T-helper 2 cell treated with Interferon-gamma antibody and Interleukin-4, amounts not matched to agents 5 μg/mL and 100 μg/mL, for 36 hours (primary cell): ENCODE measurements around the gene EPYC.

ENCODE experiments used
- DNase-seq: peaks from one replicate; pipeline ENCODE4 v3.0.0; 2021; ENCODE audit warnings: low spot score
- H3K27ac Mint-ChIP-seq: one replicate; pipeline ENCODE4 v1.8.0; 2021; ENCODE audit warnings: mild to moderate bottlenecking, mixed read lengths
- H3K27me3 Mint-ChIP-seq: one replicate; pipeline ENCODE4 v1.8.0; 2021; ENCODE audit warnings: low read depth, mixed read lengths
- H3K36me3 Mint-ChIP-seq: one replicate; pipeline ENCODE4 v1.8.0; 2021; ENCODE audit warnings: low read depth, mixed read lengths
- H3K4me1 Mint-ChIP-seq: one replicate; pipeline ENCODE4 v1.8.0; 2021; ENCODE audit warnings: low read depth, mixed read lengths
- H3K4me3 Mint-ChIP-seq: one replicate; pipeline ENCODE4 v1.8.0; 2022; ENCODE audit warnings: mild to moderate bottlenecking, moderate library complexity, mixed read lengths
- H3K9me3 Mint-ChIP-seq: one replicate; pipeline ENCODE4 v1.8.0; 2021; ENCODE audit warnings: mixed read lengths

EPYC gene

DNA sequence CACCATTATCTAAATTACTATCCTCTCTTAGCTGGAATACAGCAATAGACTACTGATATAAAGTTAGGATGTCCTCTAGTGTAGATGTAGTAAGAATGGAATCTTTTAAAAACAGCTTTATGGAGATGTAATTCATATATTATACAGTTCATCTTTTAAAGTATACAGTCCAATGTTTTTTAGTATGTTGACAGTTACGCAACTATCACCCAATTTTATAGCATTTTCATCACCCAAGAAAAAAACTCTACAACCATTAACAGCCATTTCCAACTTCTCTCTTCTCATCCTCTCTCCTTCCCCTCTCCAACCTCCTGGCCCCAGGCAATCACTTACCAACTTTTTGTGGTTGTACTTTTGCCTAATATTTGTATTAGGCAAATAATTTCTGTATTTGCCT, 22.6 kb downstream of the EPYC start:
- Mint-ChIP-seq H3K27me3 (no peaks in the 10 kb centered on the region), H3K27ac (no peak overlapping the region), H3K36me3 (no peaks in the 10 kb centered on the region), H3K9me3 (no peaks in the 10 kb centered on the region), H3K4me3 (no peak overlapping the region), H3K4me1 (no peaks in the 10 kb centered on the region)
- no peak for DNase-seq

DNA sequence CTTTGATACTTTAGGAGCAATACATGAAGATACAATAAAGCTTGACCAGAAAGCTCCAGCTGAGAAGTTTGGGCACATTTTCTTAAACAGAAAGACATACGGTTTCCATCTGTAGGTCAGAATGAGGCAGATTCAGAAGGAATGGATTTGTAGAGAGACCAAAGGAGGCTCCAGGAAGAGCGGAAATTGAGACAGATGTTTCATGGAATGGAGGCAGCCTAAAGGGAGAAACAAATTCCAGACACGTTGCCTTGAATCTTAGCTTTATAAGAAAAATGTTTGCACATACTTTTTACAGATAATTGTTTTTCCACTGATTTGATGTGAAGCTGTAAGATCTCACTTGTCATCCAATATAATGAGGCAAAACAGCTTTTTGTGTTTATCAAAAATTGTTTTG, 24.8 kb downstream of the EPYC start:
- Mint-ChIP-seq H3K4me1 (no peaks in the 10 kb centered on the region), H3K36me3 (no peaks in the 10 kb centered on the region), H3K9me3 (no peaks in the 10 kb centered on the region), H3K4me3 (no peak overlapping the region), H3K27ac (no peak overlapping the region), H3K27me3 (no peaks in the 10 kb centered on the region)
- DNase-seq = no peak

DNA sequence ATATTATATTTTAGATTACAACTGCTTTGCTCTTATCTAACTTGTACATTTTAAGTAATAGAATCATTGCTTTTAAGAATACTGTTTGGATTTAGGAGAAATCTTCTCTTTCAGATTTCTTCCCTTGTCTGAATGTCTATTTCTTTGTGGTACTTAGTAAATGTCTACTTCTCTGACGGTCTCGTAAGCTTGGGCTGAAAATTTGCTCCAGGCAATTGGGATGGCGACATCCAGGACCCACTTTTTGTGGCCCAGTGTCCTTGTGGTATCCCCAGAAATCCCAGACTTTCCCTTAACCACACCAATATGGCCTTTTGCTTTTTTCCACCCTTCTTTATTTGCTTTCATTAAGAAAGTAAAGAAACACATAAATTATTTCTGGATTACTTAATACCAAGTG, 25.8 kb downstream of the EPYC start:
- H3K4me3 Mint-ChIP-seq = no peak overlapping the region
- DNase-seq = no peak
- no peaks in the 10 kb centered on the region for H3K9me3 Mint-ChIP-seq
- H3K27ac Mint-ChIP-seq = no peak overlapping the region
- H3K27me3 Mint-ChIP-seq = no peaks in the 10 kb centered on the region
- no peaks in the 10 kb centered on the region for H3K4me1 Mint-ChIP-seq
- no peaks in the 10 kb centered on the region for H3K36me3 Mint-ChIP-seq

DNA sequence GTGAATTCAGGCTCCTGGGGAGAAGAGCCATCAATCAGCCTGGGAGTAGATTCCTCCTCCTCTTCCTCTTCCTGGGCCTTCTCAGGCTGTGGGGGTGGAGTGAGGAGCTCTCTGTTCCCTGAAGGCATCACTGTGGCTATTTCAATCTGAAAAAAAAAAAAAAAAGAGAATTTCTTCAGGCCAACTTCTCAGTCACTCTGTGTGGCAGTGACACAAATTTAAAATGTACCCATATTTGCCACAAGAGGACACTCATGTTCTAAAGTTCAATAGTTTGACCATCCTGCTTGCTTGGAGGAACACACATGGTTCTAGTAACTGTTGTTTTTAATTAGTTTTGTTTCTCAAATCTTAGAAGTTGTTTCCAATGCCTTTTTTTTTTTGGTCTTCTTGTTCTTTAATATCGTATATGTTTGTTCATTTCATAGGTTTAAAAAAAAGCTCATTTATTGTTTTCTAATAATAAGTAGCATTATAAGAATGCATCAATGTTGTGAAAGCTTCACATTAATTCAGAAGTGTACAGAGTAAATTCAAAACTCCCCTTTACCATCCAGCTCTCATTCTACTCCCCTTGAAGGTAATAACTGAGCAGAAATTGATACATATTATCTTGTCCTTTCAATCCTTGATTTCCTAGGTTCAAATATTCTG, 26.5 kb downstream of the EPYC start:
- no peaks in the 10 kb centered on the region for H3K36me3 Mint-ChIP-seq
- no peak overlapping the region for H3K4me3 Mint-ChIP-seq
- no peaks in the 10 kb centered on the region for H3K4me1 Mint-ChIP-seq
- DNase-seq = no peak
- H3K27me3 Mint-ChIP-seq = no peaks in the 10 kb centered on the region
- H3K9me3 Mint-ChIP-seq = no peaks in the 10 kb centered on the region
- no peak overlapping the region for H3K27ac Mint-ChIP-seq

DNA sequence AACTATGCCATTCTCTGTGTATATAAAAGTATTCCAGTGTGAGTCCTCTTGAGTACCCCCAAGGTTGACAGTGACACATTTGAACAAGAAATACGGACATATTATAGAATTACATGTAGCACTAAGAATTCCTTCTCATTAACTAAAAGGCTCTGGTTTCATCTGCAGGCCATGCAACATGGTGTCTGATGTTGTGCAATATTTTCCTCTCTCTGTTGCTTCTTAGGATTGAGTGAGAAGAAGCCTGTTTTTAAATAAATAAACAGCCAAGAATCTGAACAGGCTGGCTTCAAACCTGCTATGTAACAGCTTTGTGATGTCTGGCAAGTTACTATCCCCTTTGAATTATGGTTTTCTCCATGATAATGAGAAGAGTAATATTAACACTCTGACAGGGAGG, 27.5 kb downstream of the EPYC start:
- no peaks in the 10 kb centered on the region for H3K27me3 Mint-ChIP-seq
- no peaks in the 10 kb centered on the region for H3K9me3 Mint-ChIP-seq
- DNase-seq = no peak
- H3K27ac Mint-ChIP-seq = no peak overlapping the region
- H3K36me3 Mint-ChIP-seq = no peaks in the 10 kb centered on the region
- no peak overlapping the region for H3K4me3 Mint-ChIP-seq
- no peaks in the 10 kb centered on the region for H3K4me1 Mint-ChIP-seq

DNA sequence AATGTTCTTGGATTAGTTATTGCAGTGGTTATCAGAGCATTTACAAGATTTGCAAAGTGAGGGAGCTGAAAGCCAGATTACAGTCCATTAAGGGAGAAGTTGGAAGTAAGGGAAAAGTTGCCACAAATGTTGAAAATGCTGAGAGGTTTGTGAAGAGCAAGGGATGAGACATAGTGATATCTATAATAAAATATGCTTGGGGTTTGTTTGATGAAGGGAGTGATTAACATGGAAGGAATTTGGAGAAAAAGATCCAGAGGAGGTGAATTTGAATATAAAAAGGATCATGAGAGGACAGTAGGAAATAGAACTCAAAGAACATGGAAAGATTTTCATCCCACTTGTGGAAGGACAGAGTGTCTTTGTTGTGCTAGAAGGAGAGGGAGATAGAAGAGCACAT, 30.5 kb downstream of the EPYC start:
- Mint-ChIP-seq H3K4me1 (no peaks in the 10 kb centered on the region), H3K36me3 (no peaks in the 10 kb centered on the region), H3K27me3 (no peaks in the 10 kb centered on the region), H3K4me3 (no peak overlapping the region), H3K9me3 (no peaks in the 10 kb centered on the region), H3K27ac (no peak overlapping the region)
- no peak for DNase-seq

DNA sequence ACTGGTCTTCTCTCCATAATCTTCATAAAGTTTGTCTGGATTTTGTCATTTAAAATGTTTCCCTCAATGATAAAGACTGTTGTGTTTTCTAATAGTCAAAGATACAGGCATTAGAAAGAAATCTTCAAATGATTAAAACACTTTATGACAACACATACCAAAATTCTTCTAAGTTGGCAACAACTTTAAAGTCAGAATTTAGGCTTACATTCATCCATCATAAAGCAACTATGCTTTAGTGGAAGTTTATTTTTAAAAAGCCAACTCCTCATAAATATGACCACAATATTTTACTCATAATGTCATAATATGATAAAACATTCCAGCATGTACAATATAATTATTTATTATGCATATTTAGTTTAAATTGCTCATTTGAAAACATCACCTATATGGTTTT, 32.5 kb downstream of the EPYC start:
- H3K36me3 Mint-ChIP-seq = no peaks in the 10 kb centered on the region
- H3K4me3 Mint-ChIP-seq = no peak overlapping the region
- no peaks in the 10 kb centered on the region for H3K27me3 Mint-ChIP-seq
- no peak overlapping the region for H3K27ac Mint-ChIP-seq
- no peaks in the 10 kb centered on the region for H3K4me1 Mint-ChIP-seq
- no peak for DNase-seq
- no peaks in the 10 kb centered on the region for H3K9me3 Mint-ChIP-seq

DNA sequence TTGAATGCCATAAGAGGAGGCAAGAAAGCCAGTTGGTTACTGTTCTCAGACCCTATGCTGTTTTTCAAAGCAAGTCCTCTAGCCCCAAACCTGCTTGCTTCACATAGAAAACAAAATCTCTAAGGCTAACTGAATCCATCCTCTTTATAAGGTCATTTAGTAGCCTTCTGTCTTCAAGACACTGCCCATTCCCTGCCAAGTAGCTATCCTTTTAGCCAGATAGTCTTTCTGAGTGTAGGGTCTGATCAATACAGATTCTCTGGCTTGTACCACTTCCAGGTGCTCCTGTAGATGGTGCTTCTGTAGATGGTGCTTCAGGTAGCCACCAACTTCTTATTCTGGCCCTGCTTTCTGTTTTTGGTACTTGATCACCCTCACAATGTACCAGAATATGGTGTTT, 33.9 kb downstream of the EPYC start:
- Mint-ChIP-seq H3K9me3 (no peaks in the 10 kb centered on the region), H3K4me1 (no peaks in the 10 kb centered on the region), H3K27ac (no peak overlapping the region), H3K36me3 (no peaks in the 10 kb centered on the region), H3K27me3 (peaks cover 2% of the 10 kb centered on the region), H3K4me3 (no peak overlapping the region)
- DNase-seq = no peak

DNA sequence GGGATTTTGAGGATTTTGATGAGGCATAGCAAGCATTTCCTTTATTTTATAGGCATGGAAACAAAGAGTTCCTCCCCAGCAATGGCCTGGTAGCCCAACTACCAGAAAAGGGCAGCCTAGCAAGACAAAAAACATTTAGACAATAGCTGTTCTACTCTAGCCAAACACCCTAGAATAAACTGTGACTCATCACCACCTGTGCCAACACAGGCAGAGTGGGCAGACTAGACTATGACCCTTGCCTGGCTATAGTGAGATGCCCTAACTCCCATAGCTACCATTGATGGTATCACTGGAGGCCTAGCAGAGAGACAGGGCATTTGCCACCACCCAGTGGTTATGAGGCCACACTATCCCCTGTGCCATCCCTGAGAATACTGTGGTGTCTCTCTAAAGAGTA, 34.3 kb downstream of the EPYC start:
- no peak for DNase-seq
- Mint-ChIP-seq H3K27me3 (peaks cover 2% of the 10 kb centered on the region), H3K27ac (no peak overlapping the region), H3K9me3 (no peaks in the 10 kb centered on the region), H3K4me3 (no peak overlapping the region), H3K36me3 (no peaks in the 10 kb centered on the region), H3K4me1 (no peaks in the 10 kb centered on the region)

DNA sequence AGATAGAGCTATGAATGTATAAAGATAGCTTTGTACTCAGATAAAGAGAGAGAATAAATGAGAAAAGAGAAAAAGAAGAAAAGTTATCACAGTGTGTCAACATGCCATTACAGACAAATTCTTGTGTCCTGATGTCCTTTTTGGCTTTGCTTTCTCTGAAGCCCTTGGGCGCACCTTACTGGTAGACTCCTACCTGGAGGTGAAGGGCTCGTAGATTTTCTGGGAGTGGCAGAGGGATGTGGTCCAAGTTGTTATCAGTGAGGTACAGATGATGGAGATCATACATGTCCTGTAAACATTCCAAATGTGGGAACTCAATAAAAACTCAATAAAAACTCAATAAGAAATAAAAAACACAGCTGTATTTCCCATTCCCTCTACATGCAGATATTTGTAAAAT, 34.9 kb downstream of the EPYC start:
- H3K9me3 Mint-ChIP-seq = no peaks in the 10 kb centered on the region
- peaks cover 2% of the 10 kb centered on the region for H3K27me3 Mint-ChIP-seq
- H3K4me1 Mint-ChIP-seq = no peaks in the 10 kb centered on the region
- DNase-seq = no peak
- no peak overlapping the region for H3K27ac Mint-ChIP-seq
- H3K36me3 Mint-ChIP-seq = no peaks in the 10 kb centered on the region
- H3K4me3 Mint-ChIP-seq = no peak overlapping the region

DNA sequence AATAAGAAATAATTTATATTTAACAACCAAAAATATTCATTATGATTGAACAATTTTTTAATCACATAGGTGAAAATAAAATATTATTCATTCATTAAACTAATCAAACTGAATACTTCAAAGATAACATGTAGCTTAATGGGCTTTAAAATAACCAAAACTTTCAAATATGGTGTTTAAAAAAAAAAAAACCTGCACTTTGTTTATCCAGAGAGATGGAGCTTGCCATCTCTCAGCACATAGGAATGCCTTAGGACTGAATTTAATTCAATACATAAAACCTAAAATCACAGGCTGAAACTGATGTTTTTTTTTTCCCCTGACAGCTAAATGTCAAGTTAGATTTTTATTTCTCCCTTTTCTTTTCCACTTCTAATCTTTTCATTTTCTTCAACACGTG, 35.4 kb downstream of the EPYC start:
- Mint-ChIP-seq H3K27ac (no peak overlapping the region), H3K4me1 (no peaks in the 10 kb centered on the region), H3K9me3 (no peaks in the 10 kb centered on the region), H3K27me3 (peaks cover 2% of the 10 kb centered on the region), H3K36me3 (no peaks in the 10 kb centered on the region), H3K4me3 (no peak overlapping the region)
- DNase-seq = no peak

DNA sequence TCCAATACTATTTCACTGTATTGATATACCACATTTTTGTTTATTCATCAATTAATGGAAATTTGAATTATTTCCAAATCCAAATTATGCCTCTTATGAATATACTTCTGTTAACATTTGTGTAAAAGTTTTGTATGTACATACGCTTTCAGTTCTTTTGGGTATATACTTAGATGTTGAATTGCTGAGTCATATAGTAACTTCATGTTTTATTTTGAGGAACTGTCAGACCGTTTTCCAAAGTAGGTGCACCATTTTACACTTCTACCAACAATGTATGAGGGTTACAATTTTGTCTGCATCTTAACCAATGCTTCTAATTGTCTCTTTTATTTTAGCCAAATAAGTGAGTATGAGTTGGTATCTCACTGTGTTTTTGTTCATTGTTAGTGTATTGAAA, 39.6 kb downstream of the EPYC start:
- H3K4me1 Mint-ChIP-seq = no peaks in the 10 kb centered on the region
- no peaks in the 10 kb centered on the region for H3K9me3 Mint-ChIP-seq
- H3K4me3 Mint-ChIP-seq = no peak overlapping the region
- peaks cover 2% of the 10 kb centered on the region for H3K27me3 Mint-ChIP-seq
- no peaks in the 10 kb centered on the region for H3K36me3 Mint-ChIP-seq
- DNase-seq = no peak
- no peak overlapping the region for H3K27ac Mint-ChIP-seq

DNA sequence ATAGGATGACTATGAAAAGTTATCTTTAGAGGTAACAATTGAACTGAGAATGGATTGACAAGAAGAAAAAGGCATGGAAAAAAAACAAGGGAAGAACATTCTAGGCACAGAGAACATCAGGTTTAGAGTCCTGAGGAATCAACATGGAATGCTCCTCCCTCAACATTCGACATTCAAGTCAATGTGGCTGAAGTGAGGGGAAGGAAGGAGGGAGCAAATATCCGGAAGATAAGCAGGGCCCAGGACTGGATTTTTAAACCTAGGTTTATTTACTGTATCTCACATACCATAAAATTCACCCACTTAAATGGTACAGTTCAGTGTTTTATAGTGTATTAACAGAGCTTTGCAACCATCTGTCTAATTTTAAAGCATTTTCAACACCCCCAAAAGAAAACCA, 40.2 kb downstream of the EPYC start:
- no peak for DNase-seq
- no peaks in the 10 kb centered on the region for H3K4me1 Mint-ChIP-seq
- no peak overlapping the region for H3K4me3 Mint-ChIP-seq
- H3K27me3 Mint-ChIP-seq = peaks cover 2% of the 10 kb centered on the region
- no peak overlapping the region for H3K27ac Mint-ChIP-seq
- no peaks in the 10 kb centered on the region for H3K36me3 Mint-ChIP-seq
- H3K9me3 Mint-ChIP-seq = no peaks in the 10 kb centered on the region

DNA sequence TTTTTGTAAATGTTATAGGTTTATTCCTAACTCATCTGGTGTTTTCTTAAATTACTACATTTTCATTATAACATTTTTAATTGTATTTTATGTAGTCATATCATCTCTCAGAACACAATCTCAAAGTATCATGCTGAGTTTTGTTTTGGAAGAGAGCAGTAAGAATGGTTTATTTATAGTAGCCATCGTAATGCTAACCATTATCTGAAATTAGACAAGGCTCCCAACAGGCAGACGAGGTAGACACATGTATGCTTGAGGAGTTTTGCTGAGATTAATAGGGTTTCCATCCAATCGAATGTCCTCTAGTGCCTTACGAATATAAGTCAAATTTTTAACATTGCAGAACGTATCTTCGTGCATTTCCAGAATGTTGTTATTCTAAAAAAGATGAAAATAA, 40.8 kb downstream of the EPYC start:
- no peak for DNase-seq
- Mint-ChIP-seq H3K36me3 (no peaks in the 10 kb centered on the region), H3K27me3 (peaks cover 2% of the 10 kb centered on the region), H3K27ac (no peak overlapping the region), H3K9me3 (no peaks in the 10 kb centered on the region), H3K4me3 (no peak overlapping the region), H3K4me1 (no peaks in the 10 kb centered on the region)

DNA sequence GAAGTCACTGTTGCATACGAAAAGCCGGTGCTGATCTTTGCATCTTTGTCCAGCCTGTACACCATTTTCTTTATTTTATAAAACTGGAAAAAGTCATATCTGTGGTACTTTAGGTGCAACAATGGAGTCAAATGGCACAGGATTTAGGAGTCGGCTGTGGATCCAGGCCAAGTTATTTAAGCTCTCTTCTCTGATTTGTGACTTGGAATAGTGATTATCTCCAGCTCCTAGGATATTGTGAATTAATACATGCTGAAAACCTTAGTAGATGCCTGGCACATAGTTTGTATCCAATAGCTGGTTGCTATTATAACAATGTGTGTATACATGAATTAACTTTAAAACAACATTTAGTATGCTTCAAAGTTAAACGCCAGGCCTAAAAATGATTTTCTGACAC, 43.6 kb downstream of the EPYC start:
- Mint-ChIP-seq H3K36me3 (no peaks in the 10 kb centered on the region), H3K4me1 (no peaks in the 10 kb centered on the region), H3K27ac (no peak overlapping the region), H3K4me3 (no peak overlapping the region), H3K27me3 (no peaks in the 10 kb centered on the region), H3K9me3 (no peaks in the 10 kb centered on the region)
- DNase-seq = no peak
